PC-9 (cell line): ENCODE results near the gene BECN2. TPM values are rescaled to one million over a fixed set of nuclear protein-coding genes. Genes with fewer than 3 reads are reported as not detected.

Experiments used
- BruUV-seq: library from RNA; stranded (reverse); fragments of 400-500 nt; replicated peaks from 2 replicates; lab custom pipeline; 2021; lab: Mats Ljungman, UMichigan
- CTCF ChIA-PET: fragments of 300-600 bp; sonication (Branson Sonifier 250); formaldehyde crosslinking; loops from one replicate; lab custom pipeline; 2022; ENCODE audit warnings: antibody characterized with exemption; lab: Charles Lee
- POLR2A ChIA-PET: fragments of 300-600 bp; sonication (Branson Sonifier 250); formaldehyde crosslinking; loops from one replicate; lab custom pipeline; 2022; ENCODE audit warnings: antibody characterized with exemption; ENCODE audit not compliant: unreplicated experiment; lab: Charles Lee
- DNase-seq, 2 experiments: peaks; one replicate each; pipeline versions ENCODE4 v3.0.0 to v3.0.0-alpha.2; 2015 to 2022; ENCODE audit warnings: mixed read lengths in 1 of 2
- H2AFZ ChIP-seq: fragments of 200-600 bp; sonication (generic); 2 replicates; pipeline ENCODE4 v1.8.1; 2017; ENCODE audit warnings: antibody characterized with exemption
- H3F3A ChIP-seq: fragments of 200-600 bp; sonication (generic); 2 replicates; pipeline ENCODE4 v1.8.1; 2017; ENCODE audit warnings: antibody characterized with exemption, mild to moderate bottlenecking, low read depth; ENCODE audit not compliant: insufficient read depth
- H3K27ac ChIP-seq: fragments of 200-600 bp; sonication (generic); 2 replicates; pipeline ENCODE4 v1.6.1; 2016; ENCODE audit warnings: mixed run types
- H3K27me3 ChIP-seq: fragments of 200-600 bp; sonication (generic); 2 replicates; pipeline ENCODE4 v1.6.1; 2016; ENCODE audit warnings: low read depth, mixed run types; ENCODE audit not compliant: insufficient read depth
- H3K36me3 ChIP-seq: fragments of 200-600 bp; sonication (generic); 2 replicates; pipeline ENCODE4 v1.6.1; 2016; ENCODE audit warnings: low read depth, mixed run types
- H3K4me1 ChIP-seq: fragments of 200-600 bp; sonication (generic); replicated peaks from 2 replicates; pipeline ENCODE4 v1.6.1; 2016; ENCODE audit warnings: mixed run types; ENCODE audit not compliant: insufficient read depth
- H3K4me2 ChIP-seq: fragments of 200-600 bp; sonication (generic); 2 replicates; pipeline ENCODE4 v1.6.1; 2017; ENCODE audit warnings: mixed run types
- H3K4me3 ChIP-seq: fragments of 200-600 bp; sonication (generic); 2 replicates; pipeline ENCODE4 v1.6.1; 2016; ENCODE audit warnings: mixed run types
- H3K79me2 ChIP-seq: fragments of 200-600 bp; sonication (generic); 2 replicates; pipeline ENCODE4 v1.6.1; 2017; ENCODE audit warnings: low read depth, mixed run types
- H3K9me2 ChIP-seq: fragments of 200-600 bp; sonication (generic); 2 replicates; pipeline ENCODE4 v1.8.1; 2017; ENCODE audit warnings: mild to moderate bottlenecking; ENCODE audit not compliant: insufficient read depth
- H3K9me3 ChIP-seq: fragments of 200-600 bp; sonication (generic); 2 replicates; pipeline ENCODE4 v1.8.1; 2016; ENCODE audit warnings: low read depth; ENCODE audit not compliant: insufficient read depth
- H4K20me1 ChIP-seq: fragments of 200-600 bp; sonication (generic); 2 replicates; pipeline ENCODE4 v1.8.1; 2017; ENCODE audit not compliant: insufficient read depth
- CTCF ChIP-seq: fragments of 200-600 bp; sonication (generic); conservative IDR thresholded peaks from 2 replicates; pipeline ENCODE4 v1.6.1; 2017; ENCODE audit warnings: mixed run types, antibody characterized with exemption, mild to moderate bottlenecking, moderate library complexity
- EZH2 ChIP-seq: fragments of 200-600 bp; sonication (generic); IDR thresholded peaks from 2 replicates; pipeline ENCODE4 v1.8.0; 2017; ENCODE audit warnings: antibody characterized with exemption, low read depth
- intact Hi-C: fragments of 100-400 bp; cut with micrococcal nuclease; formaldehyde crosslinking; loops from one replicate; pipeline ENCODE4 v1.10.0; 2022; ENCODE audit not compliant: unreplicated experiment
- total RNA-seq: library from RNA; stranded (reverse); gene quantifications from 2 replicates; pipeline ENCODE4 v1.2.3, GENCODE V29; 2021

The BECN2 gene
- total RNA-seq, 1 experiment from 2014 or later: 0.37 TPM

- H3K4me3 ChIP-seq: no peak overlapping the region
- TF ChIP-seq EZH2 (no peak), CTCF (no peak)
- intact Hi-C loops: loop anchor here (5.0 to 10.0 kb wide), 3 partner anchors 293 to 483 kb away; partner anchors contain the start of gene FH
- no peak overlapping the region for H3K27ac ChIP-seq
- H3K36me3 ChIP-seq: no peaks in the 10 kb centered on the region
- DNase-seq: no peak
- POLR2A ChIA-PET: no interaction called here
- no peaks in the 10 kb centered on the region for H3K4me1 ChIP-seq
- no peak overlapping the region for H3K4me2 ChIP-seq
- H3K27me3 ChIP-seq: no peaks in the 10 kb centered on the region
- no TSS peak for BruUV-seq
- H2AFZ ChIP-seq: no peak overlapping the region
- no peaks in the 10 kb centered on the region for H3K79me2 ChIP-seq
- CTCF ChIA-PET: interaction anchor here (0.6 to 0.7 kb wide), 2 partner anchors 101 to 103 kb away, joined by 3 to 4 read pairs; no protein-coding TSS in a partner anchor
- no peaks in the 10 kb centered on the region for H4K20me1 ChIP-seq
- no peaks in the 10 kb centered on the region for H3K9me3 ChIP-seq
- no peaks in the 10 kb centered on the region for H3K9me2 ChIP-seq
- no peaks in the 10 kb centered on the region for H3F3A ChIP-seq
Observed at GRCh38 chr1:241997401-241997998, 39.9 kb downstream of the BECN2 start.

GRCh38 chr1:241998412-241998921, 40.9 kb downstream of the BECN2 start:
- Histone ChIP-seq H3K27ac (no peak overlapping the region), H4K20me1 (no peaks in the 10 kb centered on the region), H3K36me3 (no peaks in the 10 kb centered on the region), H3K4me2 (no peak overlapping the region), H2AFZ (no peak overlapping the region), H3K79me2 (no peaks in the 10 kb centered on the region), H3K4me1 (no peaks in the 10 kb centered on the region), H3K9me3 (no peaks in the 10 kb centered on the region), H3F3A (no peaks in the 10 kb centered on the region), H3K9me2 (no peaks in the 10 kb centered on the region), H3K27me3 (no peaks in the 10 kb centered on the region), H3K4me3 (no peak overlapping the region)
- POLR2A ChIA-PET: no interaction called here
- peak; percentile 58 to 80 for DNase-seq
- CTCF ChIA-PET: interaction anchor here (0.6 to 1.1 kb wide), 3 partner anchors 12 to 125 kb away, joined by 3 to 4 read pairs (median 3); no protein-coding TSS in a partner anchor
- BruUV-seq: TSS peak; percentile 16
- no peak for TF ChIP-seq EZH2
- no peak; the same call in 1 of the 2 replicates for TF ChIP-seq CTCF
- intact Hi-C loops: loop anchor here (5.0 to 10.0 kb wide), 3 partner anchors 294 to 484 kb away; partner anchors contain the start of gene FH

GRCh38 chr1:241999026-241999425, 41.5 kb downstream of the BECN2 start, which contains the start of gene MAP1LC3C:
Gene MAP1LC3C (minus strand): TSS chr1:241999098. CDS start chr1:241999008, 90 bp downstream.
- no peak for DNase-seq
- Histone ChIP-seq H3K36me3 (no peaks in the 10 kb centered on the region), H3K27ac (no peak within 1 kb of the TSS), H3K4me3 (no peak within 1 kb of the TSS), H2AFZ (no peak within 1 kb of the TSS), H3K4me2 (no peak within 1 kb of the TSS), H3K9me2 (no peaks in the 10 kb centered on the region), H3K9me3 (no peaks in the 10 kb centered on the region), H3F3A (no peaks in the 10 kb centered on the region), H3K4me1 (no peaks in the 10 kb centered on the region), H4K20me1 (no peaks in the 10 kb centered on the region), H3K79me2 (no peaks in the 10 kb centered on the region), H3K27me3 (no peaks in the 10 kb centered on the region)
- BruUV-seq: TSS peak; percentile 22
- ChIA-PET CTCF (interaction anchor here (1.1 kb wide), 1 partner anchor 13 kb away, joined by 3 read pairs; no protein-coding TSS in a partner anchor), POLR2A (no interaction called here)
- intact Hi-C loops: loop anchor here (5.0 to 10.0 kb wide), 3 partner anchors 294 to 484 kb away; partner anchors contain the start of gene FH
- TF ChIP-seq CTCF (no peak), EZH2 (no peak)
